Esophagus squamous epithelium (tissue), 5 donors: ENCODE measurements around the gene POLRMT. TPM values are rescaled to one million over a fixed set of nuclear protein-coding genes. Genes with fewer than 3 reads are reported as not detected.

ENCODE experiments used
- DNase-seq: peaks from one replicate; lab custom pipeline; 2025; lab: John Stamatoyannopoulos, UW
- H3K27ac ChIP-seq, 4 donors: fragments of 200-600 bp; sonication (generic); one replicate each; pipeline ENCODE4 v1.5.1; 2016 to 2019; ENCODE audit warnings: mild to moderate bottlenecking in 1 of 4
- H3K27me3 ChIP-seq, 4 donors: fragments of 200-600 bp; sonication (generic); 1 replicate in 3 of 4; 2 replicates in 1 of 4; pipeline versions ENCODE4 v1.5.1 to v1.6.0; 2017 to 2021; ENCODE audit warnings: antibody characterized with exemption in 1 of 4
- H3K36me3 ChIP-seq, 3 donors: fragments of 200-600 bp; sonication (generic); one replicate each; pipeline ENCODE4 v1.5.1; 2016 to 2019
- H3K4me1 ChIP-seq, 3 donors: fragments of 200-600 bp; sonication (generic); one replicate each; pipeline ENCODE4 v1.5.1; 2017 to 2019
- H3K4me3 ChIP-seq, 4 donors: fragments of 200-600 bp; sonication (generic); 1 replicate in 3 of 4; 2 replicates in 1 of 4; pipeline ENCODE4 v1.5.1; 2016 to 2019; ENCODE audit warnings: mild to moderate bottlenecking in 2 of 4, moderate library complexity in 1 of 4
- H3K9me3 ChIP-seq, 3 donors: fragments of 200-600 bp; sonication (generic); one replicate each; pipeline ENCODE4 v1.5.1; 2016 to 2019
- CTCF ChIP-seq, 6 experiments: fragments of 450-650 bp in 4 of 6; fragments of 200-600 bp in 2 of 6; sonication (generic) in 2 of 6; IDR thresholded peaks; one replicate each; pipeline ENCODE4 v1.5.1; 2016 to 2019; ENCODE audit warnings: antibody characterized with exemption in 6 of 6, mild to moderate bottlenecking in 4 of 6, moderate library complexity in 4 of 6
- POLR2A ChIP-seq, 4 donors: fragments of 450-650 bp; IDR thresholded peaks; one replicate each; pipeline ENCODE4 v1.6.1; 2017; ENCODE audit warnings: antibody characterized with exemption in 4 of 4, mild to moderate bottlenecking in 4 of 4, moderate library complexity in 3 of 4
- WGBS, 2 donors: methylation state at CpG; one replicate each; pipeline ENCODE4 v1.1.5; 2018; 5-methylcytosine and 5-hydroxymethylcytosine counted together
- intact Hi-C: fragments of 100-400 bp; cut with DNase I; formaldehyde crosslinking; loops from one replicate; pipeline ENCODE4 v1.15.0; 2022
- total RNA-seq, 4 donors: library from RNA; depleted of rRNA; stranded (reverse); fragments of >200 nt; gene quantifications; one replicate each; pipeline ENCODE4 v1.1.0, GENCODE V29; 2016
- donor health status: DM: yes; HTN: yes; CAD: no.

Gene POLRMT
- total RNA-seq, 4 donors from 2014 or later, result 23.5 to 32.3 (median 25.0) TPM

DNA sequence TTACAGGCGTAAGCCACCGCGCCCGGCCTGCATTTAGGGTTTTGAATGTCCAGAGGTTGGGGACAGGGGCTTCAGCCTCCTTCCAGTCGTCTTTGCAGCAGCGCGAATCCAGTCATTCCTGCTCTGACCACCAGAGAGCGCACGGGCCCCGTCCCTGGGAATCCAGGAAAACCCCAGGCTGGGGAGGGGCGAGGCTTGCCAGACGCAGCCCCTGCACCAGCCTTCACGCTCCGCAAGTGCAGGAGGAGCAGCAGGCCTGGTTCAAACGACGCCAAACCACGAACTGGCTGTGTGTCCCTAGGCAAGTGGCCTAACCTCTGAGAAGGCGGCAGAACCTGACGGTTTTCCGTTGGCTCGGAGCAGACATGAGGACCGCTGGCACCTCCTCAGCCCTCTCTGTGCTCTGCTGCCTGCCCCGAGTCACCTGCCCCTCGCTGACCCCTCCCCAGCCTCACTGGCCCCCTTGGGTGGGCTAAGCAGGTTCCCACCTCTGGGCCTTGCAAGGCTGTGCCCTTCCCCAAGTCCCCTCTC, 31.6 kb upstream of the POLRMT start:
- Histone ChIP-seq H3K36me3 (no peaks in the 10 kb centered on the region), H3K9me3 (no peaks in the 10 kb centered on the region), H3K4me3 (peak overlapping the region in 3 of 4 donors; percentile 3 to 55 (median 15)), H3K27me3 (no peaks in the 10 kb centered on the region), H3K4me1 (peaks cover 28 to 44% (median 34%) of the 10 kb centered on the region in 3 donors), H3K27ac (peak overlapping the region in 2 of 4 donors; percentile 15 to 97)
- intact Hi-C loops, result loop anchor here (5.0 kb wide), 1 partner anchor 67 kb away; no protein-coding TSS in a partner anchor
- peak; percentile 82 to 95 (median 92) for TF ChIP-seq CTCF (IDR thresholded peaks at IDR 0.05)
- no peak for TF ChIP-seq POLR2A (IDR thresholded peaks at IDR 0.05)
- DNase-seq, result no peak
- 5 to 12% methylated on average over 7 to 10 of the region's 24 CpGs for WGBS, 2 donors

GRCh38 chr19:663682-664117, 30.4 kb upstream of the POLRMT start:
- Histone ChIP-seq H3K27me3 (no peaks in the 10 kb centered on the region), H3K27ac (peak overlapping the region; percentile 97 to 99 (median 98)), H3K4me1 (peaks cover 41 to 57% (median 45%) of the 10 kb centered on the region in 3 donors), H3K4me3 (peak overlapping the region; percentile 17 to 100 (median 92)), H3K36me3 (no peaks in the 10 kb centered on the region), H3K9me3 (no peaks in the 10 kb centered on the region)
- WGBS, 2 donors, result 23 to 24% methylated on average over 7 to 9 of the region's 18 CpGs
- DNase-seq, result no peak
- TF ChIP-seq CTCF (IDR thresholded peaks at IDR 0.05), result peak in 1 of 6 experiments; percentile 5
- no peak for TF ChIP-seq POLR2A (IDR thresholded peaks at IDR 0.05)
- intact Hi-C loops, result no loop called here

- intact Hi-C loops, result no loop called here
- Histone ChIP-seq H3K27me3 (no peaks in the 10 kb centered on the region), H3K27ac (peak within 1 kb of the TSS; percentile 97 to 99 (median 98)), H3K36me3 (peaks cover 0 to 6% (median 0%) of the 10 kb centered on the region in 3 donors), H3K4me1 (peaks cover 47 to 63% (median 50%) of the 10 kb centered on the region in 3 donors), H3K4me3 (peak within 1 kb of the TSS; percentile 85 to 100 (median 98)), H3K9me3 (no peaks in the 10 kb centered on the region)
- TF ChIP-seq CTCF (IDR thresholded peaks at IDR 0.05) (no peak), POLR2A (IDR thresholded peaks at IDR 0.05) (peak in 3 of 4 donors; percentile 32 to 76 (median 75))
- WGBS, 2 donors, result 1% methylated on average over 17 to 20 of the region's 97 CpGs
- DNase-seq, result peak; percentile 46
Measured at GRCh38 chr19:662962-663681, 29.8 kb upstream of the POLRMT start, which contains the start of gene RNF126. RNF126 (minus strand) TSS chr19:663214; CDS start chr19:663121, 93 bp downstream.

- 0 to 1% methylated on average over 5 to 13 of the region's 81 CpGs for WGBS, 2 donors
- TF ChIP-seq CTCF (IDR thresholded peaks at IDR 0.05) (no peak), POLR2A (IDR thresholded peaks at IDR 0.05) (peak in 1 of 4 donors; percentile 41)
- no peaks in the 10 kb centered on the region for H3K9me3 ChIP-seq
- peaks cover 52 to 70% (median 58%) of the 10 kb centered on the region in 3 donors for H3K4me1 ChIP-seq
- H3K27ac ChIP-seq, result peak overlapping the region; percentile 93 to 99 (median 98)
- no peak for DNase-seq
- intact Hi-C loops, result no loop called here
- H3K27me3 ChIP-seq, result no peaks in the 10 kb centered on the region
- peak overlapping the region; percentile 85 to 100 (median 98) for H3K4me3 ChIP-seq
- peaks cover 0 to 13% (median 0%) of the 10 kb centered on the region in 3 donors for H3K36me3 ChIP-seq
Measured at GRCh38 chr19:662207-662961, 29.0 kb upstream of the POLRMT start.
